Activated naive CD4-positive, alpha-beta T cell treated with anti-CD3 and anti-CD28 coated beads, Interleukin-2, amount 50 U/mL, for 72 hours (primary cell): ENCODE data around the gene CDC42BPB. TPM values are rescaled to one million over a fixed set of nuclear protein-coding genes. Genes with fewer than 3 reads are reported as not detected.

Experiments used
- ATAC-seq, 2 donors: fragments of 150-1000 bp; cut with Tn5 transposase; 2 replicates each; pipeline ENCODE4 v1.10.0; 2021; ENCODE audit warnings: mild to moderate bottlenecking in 2 of 2, moderate library complexity in 2 of 2
- DNase-seq, 2 donors: peaks; one replicate each; pipeline ENCODE4 v3.0.0; 2021 to 2022; ENCODE audit warnings: low spot score in 2 of 2
- H3K27ac Mint-ChIP-seq, 2 donors: one replicate each; pipeline ENCODE4 v1.8.0; 2022; ENCODE audit warnings: mild to moderate bottlenecking in 2 of 2, mixed read lengths in 2 of 2
- H3K36me3 Mint-ChIP-seq, 2 donors: one replicate each; pipeline ENCODE4 v1.8.0; 2022; ENCODE audit warnings: mixed read lengths in 2 of 2
- H3K9me3 Mint-ChIP-seq, 2 donors: one replicate each; pipeline ENCODE4 v1.8.0; 2022; ENCODE audit warnings: mixed read lengths in 2 of 2
- total RNA-seq, 2 donors: library from RNA; stranded (reverse); gene quantifications; one replicate each; pipeline ENCODE4 v1.2.3, GENCODE V29; 2022

Gene CDC42BPB
- total RNA-seq, 2 donors from 2014 or later: 3.4 to 5.8 TPM

GRCh38 chr14:103097244-103097993 lies 40.1 kb upstream of the CDC42BPB start:
- Mint-ChIP-seq H3K27ac (no peak overlapping the region), H3K36me3 (no peaks in the 10 kb centered on the region), H3K9me3 (no peaks in the 10 kb centered on the region)
- DNase-seq (no peak), ATAC-seq (no peak)

DNA sequence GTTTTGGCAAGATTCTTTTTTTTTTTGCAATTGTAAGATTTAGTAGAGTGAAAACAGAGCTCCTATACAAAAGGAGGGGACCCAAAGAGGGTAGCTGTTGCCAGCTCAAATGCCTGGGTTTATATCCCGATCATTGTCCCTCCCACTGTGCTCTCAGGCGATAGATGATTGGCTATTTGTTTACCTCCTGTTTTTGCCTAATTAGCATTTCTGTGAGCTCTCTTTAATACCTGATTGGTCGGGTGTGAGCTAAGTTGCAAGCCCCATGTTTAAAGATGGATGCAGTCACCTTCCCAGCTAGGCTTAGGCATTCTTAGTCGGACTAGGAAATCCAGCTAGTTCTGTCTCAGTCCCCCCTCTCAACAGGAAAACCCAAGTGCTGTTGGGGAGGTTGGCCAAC lies 39.0 kb upstream of the CDC42BPB start:
- Mint-ChIP-seq H3K27ac (peak overlapping the region in 1 of 2 donors; percentile 7), H3K9me3 (no peaks in the 10 kb centered on the region), H3K36me3 (no peaks in the 10 kb centered on the region)
- ATAC-seq (no peak), DNase-seq (no peak)

- H3K9me3 Mint-ChIP-seq: no peaks in the 10 kb centered on the region
- no peaks in the 10 kb centered on the region for H3K36me3 Mint-ChIP-seq
- DNase-seq (no peak), ATAC-seq (no peak)
- no peak overlapping the region for H3K27ac Mint-ChIP-seq
Observed at GRCh38 chr14:103095210-103095778, 37.9 kb upstream of the CDC42BPB start.

DNA sequence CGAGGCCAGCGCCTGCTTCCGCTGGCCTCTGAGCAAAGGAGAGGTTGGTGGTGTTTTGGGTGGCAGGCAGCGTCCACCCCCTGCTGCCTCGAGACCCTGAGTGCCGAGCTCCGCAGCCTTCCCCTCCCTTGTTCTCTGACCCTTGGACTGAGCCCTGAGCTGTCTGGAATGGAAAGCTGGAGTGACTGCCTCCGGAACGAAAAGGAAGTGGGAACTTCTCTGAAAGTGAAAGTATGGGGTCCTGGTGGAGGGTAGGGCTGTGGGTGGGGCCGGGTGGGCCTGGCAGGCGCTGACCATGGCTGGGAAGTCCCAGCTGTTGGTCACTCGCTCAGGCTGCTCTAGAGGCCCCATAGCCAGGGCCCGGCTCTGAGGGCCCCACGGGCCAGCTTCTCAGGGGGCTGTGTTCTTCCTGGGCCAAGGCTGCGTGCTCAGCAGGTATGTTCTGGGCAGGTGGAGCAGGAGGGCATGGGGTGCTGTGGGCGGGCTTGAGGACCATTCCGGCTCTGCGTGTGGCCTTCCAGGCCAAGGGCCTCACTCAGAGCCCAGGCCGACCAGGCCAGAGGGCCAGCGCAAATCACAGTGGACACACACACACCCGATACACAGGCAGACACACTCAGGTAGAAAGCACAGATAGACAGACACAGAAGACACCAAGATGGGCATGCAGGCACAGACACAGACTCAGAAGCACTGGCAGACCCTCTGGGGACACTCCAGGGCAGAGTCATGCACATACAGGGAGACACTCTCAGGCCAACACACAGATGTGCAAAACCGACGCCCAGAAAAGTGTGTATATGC lies 37.3 kb upstream of the CDC42BPB start, which contains the start of gene EXOC3L4:
Gene EXOC3L4 (plus strand): TSS at position 320 of the 804 bp plus-strand sequence. CDS start 5,495 bp downstream, outside the sequence.
- H3K27ac Mint-ChIP-seq: no peak within 1 kb of the TSS
- no peaks in the 10 kb centered on the region for H3K9me3 Mint-ChIP-seq
- ATAC-seq (no peak), DNase-seq (no peak)
- no peaks in the 10 kb centered on the region for H3K36me3 Mint-ChIP-seq

DNA sequence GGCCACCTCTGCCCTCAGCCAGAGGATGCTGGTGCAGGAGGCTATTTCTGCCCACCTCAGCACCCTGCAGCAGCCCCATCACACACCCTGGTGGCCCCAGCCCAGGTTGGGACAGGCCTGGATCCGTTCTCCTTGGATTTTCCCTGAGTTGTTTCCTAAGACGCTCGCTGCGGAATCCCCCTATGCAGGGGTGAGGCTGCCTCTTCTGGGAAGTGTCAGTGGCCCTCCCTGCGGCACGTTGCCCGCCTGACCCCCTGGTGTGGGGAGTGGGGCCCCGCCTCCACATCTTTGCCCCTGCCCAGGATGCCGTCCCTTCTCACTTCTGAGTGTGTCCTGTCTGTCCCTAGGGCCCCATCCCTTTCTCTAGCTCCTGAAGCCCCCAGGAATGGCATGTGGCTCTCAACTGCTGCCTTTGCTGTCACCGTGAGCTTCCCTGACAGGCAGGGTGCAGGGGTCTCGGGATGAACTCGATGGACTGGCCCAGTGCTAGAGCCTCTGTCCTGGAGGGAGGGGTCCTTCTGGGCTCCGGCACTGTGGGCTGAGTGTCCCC lies 36.6 kb upstream of the CDC42BPB start:
- ATAC-seq (no peak), DNase-seq (no peak)
- no peaks in the 10 kb centered on the region for H3K36me3 Mint-ChIP-seq
- no peaks in the 10 kb centered on the region for H3K9me3 Mint-ChIP-seq
- H3K27ac Mint-ChIP-seq: no peak overlapping the region

DNA sequence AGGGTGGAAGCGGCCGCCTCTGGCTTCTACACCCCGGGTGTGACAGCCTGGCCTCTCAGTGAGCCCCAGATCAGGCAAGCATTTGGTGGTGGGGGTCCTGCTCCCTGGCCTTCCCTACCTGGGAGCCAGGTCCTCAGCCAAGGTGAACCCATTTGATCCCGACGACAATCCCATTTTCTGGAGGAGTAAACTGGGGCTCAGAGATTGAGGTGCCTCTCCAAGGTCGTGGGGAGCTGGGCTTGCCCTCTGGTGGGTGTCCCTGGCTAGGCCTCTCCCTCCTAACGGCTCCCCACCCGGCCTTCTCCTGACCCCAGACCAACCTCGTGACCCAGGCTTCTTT lies 34.5 kb upstream of the CDC42BPB start:
- Mint-ChIP-seq H3K9me3 (no peaks in the 10 kb centered on the region), H3K36me3 (no peaks in the 10 kb centered on the region), H3K27ac (no peak overlapping the region)
- no peak for ATAC-seq
- no peak for DNase-seq

DNA sequence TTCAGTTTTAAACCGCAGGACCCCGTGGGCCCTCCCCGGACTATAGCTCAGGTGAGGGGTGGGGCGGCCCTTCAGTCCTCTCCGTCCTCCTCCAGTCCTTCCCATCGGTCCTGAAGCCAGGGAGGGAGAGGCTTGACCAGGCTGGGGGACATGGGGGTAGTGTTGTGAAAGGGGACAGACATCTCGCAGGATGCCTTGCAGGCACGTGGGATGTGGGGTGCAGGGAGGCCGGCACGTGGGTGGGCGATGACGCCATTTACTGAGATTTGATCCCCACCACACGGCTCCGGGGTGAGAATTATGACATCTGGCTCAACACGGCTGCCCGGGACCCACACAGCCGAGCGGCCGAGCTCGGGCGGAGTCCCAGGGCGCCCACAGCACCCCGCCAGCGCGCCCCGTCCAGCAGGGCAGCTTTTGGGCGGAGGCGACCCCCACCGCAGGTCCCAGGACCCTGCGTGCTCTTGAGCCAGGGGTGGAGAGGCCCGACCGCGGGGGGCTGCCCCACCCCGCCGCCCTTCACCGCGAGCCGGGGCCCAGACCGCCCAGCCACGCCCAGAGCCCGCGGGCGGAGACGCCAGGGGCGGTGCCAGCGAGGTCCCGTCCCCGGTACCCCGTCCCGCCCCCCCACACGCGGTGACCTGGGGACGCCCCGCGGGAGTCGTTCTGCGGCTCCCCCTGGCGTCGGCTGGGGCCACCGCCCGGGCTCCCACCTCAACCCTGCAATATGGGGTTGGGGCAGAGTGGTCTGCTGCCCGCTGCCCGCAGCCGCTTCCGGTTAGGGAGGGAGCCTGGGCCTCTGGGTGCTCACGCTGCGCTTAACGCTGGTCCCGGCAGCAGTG lies 33.9 kb upstream of the CDC42BPB start:
- H3K36me3 Mint-ChIP-seq: no peaks in the 10 kb centered on the region

DNA sequence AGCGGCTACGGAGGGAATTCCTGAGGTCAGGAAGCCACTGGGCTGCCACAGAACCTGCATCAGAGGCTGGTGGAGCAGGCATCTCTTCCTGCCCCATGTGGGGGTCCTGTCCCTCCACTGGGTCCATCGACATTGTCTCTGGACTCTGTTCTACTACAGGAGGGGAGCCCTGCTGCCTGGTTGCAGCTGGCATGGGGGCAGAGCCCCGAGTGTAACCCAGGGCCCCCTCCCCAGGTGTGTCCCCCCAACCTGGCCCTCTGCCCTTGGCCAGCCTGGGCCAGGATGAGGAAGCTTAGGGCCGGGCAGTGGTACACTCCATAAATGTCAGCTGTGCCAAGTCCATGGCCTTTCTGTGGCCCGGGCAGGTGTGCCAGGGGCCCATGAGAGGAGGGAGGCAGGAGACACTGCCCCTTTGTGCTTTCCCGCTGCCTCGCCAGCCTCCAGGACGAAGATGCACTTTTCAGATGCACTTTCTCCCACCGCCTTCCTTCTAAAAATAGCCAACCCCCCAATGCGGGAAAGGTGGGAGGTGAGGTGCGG lies 33.2 kb upstream of the CDC42BPB start:
- Mint-ChIP-seq H3K27ac (no peak overlapping the region), H3K36me3 (no peaks in the 10 kb centered on the region), H3K9me3 (no peaks in the 10 kb centered on the region)
- ATAC-seq (no peak), DNase-seq (no peak)

More for the DNA sequence above, 33.9 kb upstream of the CDC42BPB start:
- peak in 1 of 2 donors; percentile 76 for DNase-seq
- ATAC-seq: peak; percentile 85 to 92
- no peak overlapping the region for H3K27ac Mint-ChIP-seq
- no peaks in the 10 kb centered on the region for H3K9me3 Mint-ChIP-seq

- no peaks in the 10 kb centered on the region for H3K36me3 Mint-ChIP-seq
- H3K27ac Mint-ChIP-seq: no peak overlapping the region
- ATAC-seq (no peak), DNase-seq (no peak)
- no peaks in the 10 kb centered on the region for H3K9me3 Mint-ChIP-seq
Observed at GRCh38 chr14:103089386-103090335, 32.3 kb upstream of the CDC42BPB start.

- H3K36me3 Mint-ChIP-seq: no peaks in the 10 kb centered on the region
- DNase-seq (no peak), ATAC-seq (no peak)
- no peaks in the 10 kb centered on the region for H3K9me3 Mint-ChIP-seq
- H3K27ac Mint-ChIP-seq: no peak overlapping the region
Observed at GRCh38 chr14:103088921-103089320, 31.6 kb upstream of the CDC42BPB start.

- ATAC-seq (no peak), DNase-seq (no peak)
- H3K36me3 Mint-ChIP-seq: no peaks in the 10 kb centered on the region
- H3K9me3 Mint-ChIP-seq: no peaks in the 10 kb centered on the region
- H3K27ac Mint-ChIP-seq: no peak overlapping the region
Observed at GRCh38 chr14:103087343-103087835, 30.0 kb upstream of the CDC42BPB start.

GRCh38 chr14:103086771-103087342 lies 29.5 kb upstream of the CDC42BPB start:
- no peak for DNase-seq
- no peaks in the 10 kb centered on the region for H3K9me3 Mint-ChIP-seq
- no peak overlapping the region for H3K27ac Mint-ChIP-seq
- no peaks in the 10 kb centered on the region for H3K36me3 Mint-ChIP-seq
- no peak for ATAC-seq

DNA sequence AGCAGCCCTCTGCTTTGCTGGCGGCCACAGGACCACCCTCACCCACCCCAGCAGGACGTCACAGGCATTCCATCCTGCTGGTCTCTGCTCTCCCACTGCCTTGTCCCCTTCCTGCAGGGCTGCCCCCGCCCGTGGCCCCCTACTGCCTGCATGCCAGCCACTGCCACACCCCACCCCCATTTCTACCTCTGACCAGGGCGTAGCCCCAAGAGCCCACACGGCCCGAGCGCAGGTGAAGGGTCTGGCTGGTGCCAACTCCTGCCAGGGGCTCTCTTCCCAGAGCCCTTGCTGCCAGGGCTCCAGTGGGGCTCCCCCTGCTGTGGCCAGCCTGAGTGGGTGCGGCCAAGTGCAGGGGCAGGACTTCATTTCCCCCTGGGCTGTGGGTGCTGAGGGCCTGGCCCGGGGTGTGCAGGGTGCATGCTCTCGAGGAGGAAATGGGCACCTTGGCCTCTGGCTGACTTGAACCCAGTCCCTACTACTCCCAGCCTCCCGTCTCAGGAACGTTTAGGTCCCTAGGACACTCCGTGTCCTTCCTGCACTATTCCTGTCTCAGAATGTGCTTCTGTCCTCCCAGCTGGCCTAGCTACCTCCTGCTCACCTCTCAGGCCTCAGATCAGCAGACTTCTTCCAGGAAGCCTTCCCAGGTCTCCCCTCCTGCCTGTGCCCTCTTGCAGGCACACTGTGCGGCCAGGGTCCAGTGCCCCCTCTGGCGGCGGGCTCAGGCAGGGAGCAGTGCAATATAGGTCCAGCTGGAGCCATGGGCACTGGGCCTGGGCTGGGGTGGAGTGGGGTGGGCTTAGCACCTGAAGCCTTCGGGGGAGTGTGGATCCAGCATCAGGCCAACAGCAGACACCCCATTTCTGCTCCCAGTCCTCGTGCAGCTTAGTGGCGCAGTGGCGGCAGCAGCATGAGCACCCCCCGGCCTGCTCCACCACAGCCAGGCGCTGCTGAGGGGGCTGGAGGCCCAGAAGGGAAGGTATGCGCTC lies 28.1 kb upstream of the CDC42BPB start:
- no peak for ATAC-seq
- DNase-seq: no peak
- Mint-ChIP-seq H3K27ac (no peak overlapping the region), H3K9me3 (no peaks in the 10 kb centered on the region), H3K36me3 (no peaks in the 10 kb centered on the region)
